ENCODE results near the gene MTCL1. TPM values are rescaled to one million over a fixed set of nuclear protein-coding genes. Genes with fewer than 3 reads are reported as not detected.

Gene MTCL1
- polyA plus RNA-seq, 3 donors: not detected

- H3K4me1 Mint-ChIP-seq: no peaks in the 10 kb centered on the region
- H3K27me3 Mint-ChIP-seq (ENCODE audit: low read depth in 3 of 3): peaks cover 0 to 2% (median 1%) of the 10 kb centered on the region in 3 donors
- H3K36me3 Mint-ChIP-seq: no peaks in the 10 kb centered on the region
- WGBS (ENCODE audit: insufficient coverage): 93% methylated on average over 3 of the region's 6 CpGs
- no peak overlapping the region for H3K9ac ChIP-seq (ENCODE audit: insufficient read depth, low read length, poor library complexity, severe bottlenecking)
- no peaks in the 10 kb centered on the region for H3K9me3 Mint-ChIP-seq
- H3K27ac ChIP-seq (ENCODE audit: low read depth in 1 of 2, low read length in 2 of 2): no peak overlapping the region
- intact Hi-C loops (cut with micrococcal nuclease): no loop called here
- H2AFZ ChIP-seq (ENCODE audit: insufficient read depth, low read depth, low read length, poor library complexity, severe bottlenecking): no peak overlapping the region
- no peak overlapping the region for H3K4me3 Mint-ChIP-seq
- no peaks in the 10 kb centered on the region for H3K36me3 ChIP-seq (replicated peaks in 1 of 2; ENCODE audit: control insufficient read depth in 1 of 2, insufficient read depth in 2 of 2, low read length in 2 of 2)
- H3K27ac Mint-ChIP-seq: no peak overlapping the region
- DNase-seq: no peak
- no peaks in the 10 kb centered on the region for H4K20me1 ChIP-seq (ENCODE audit: insufficient read depth, low read length)
- no peaks in the 10 kb centered on the region for H3K79me2 ChIP-seq (ENCODE audit: insufficient read depth, low read length)
- H3K4me2 ChIP-seq (replicated peaks; ENCODE audit: extremely low read depth, low read length, poor library complexity, severe bottlenecking): no peak overlapping the region
- H3K27me3 ChIP-seq (ENCODE audit: control insufficient read depth in 2 of 2, insufficient read depth in 2 of 2, low read length in 2 of 2): no peaks in the 10 kb centered on the region
- no peak for TF ChIP-seq CTCF (IDR thresholded peaks at IDR 0.05)
- H3K9me3 ChIP-seq (replicated peaks in 1 of 2; ENCODE audit: control insufficient read depth in 1 of 2, insufficient read depth in 1 of 2, low read length in 2 of 2): no peaks in the 10 kb centered on the region
- no peak overlapping the region for H3K4me3 ChIP-seq (replicated peaks in 1 of 3; ENCODE audit: low read depth in 2 of 3, low read length in 3 of 3)
- H3K4me1 ChIP-seq (ENCODE audit: control insufficient read depth in 1 of 2, insufficient read depth in 2 of 2, low read length in 2 of 2): no peaks in the 10 kb centered on the region
Measured at GRCh38 chr18:8806100-8806797, 100.9 kb downstream of the MTCL1 start.

GRCh38 chr18:8806798-8807487 is 101.6 kb downstream of the MTCL1 start:
- H3K36me3 Mint-ChIP-seq: no peaks in the 10 kb centered on the region
- H3K4me1 Mint-ChIP-seq: no peaks in the 10 kb centered on the region
- Histone ChIP-seq H3K27ac (ENCODE audit: low read depth in 1 of 2, low read length in 2 of 2) (no peak overlapping the region), H3K27me3 (ENCODE audit: control insufficient read depth in 2 of 2, insufficient read depth in 2 of 2, low read length in 2 of 2) (no peaks in the 10 kb centered on the region), H3K9ac (ENCODE audit: insufficient read depth, low read length, poor library complexity, severe bottlenecking) (no peak overlapping the region), H3K4me2 (replicated peaks; ENCODE audit: extremely low read depth, low read length, poor library complexity, severe bottlenecking) (no peak overlapping the region), H3K9me3 (replicated peaks in 1 of 2; ENCODE audit: control insufficient read depth in 1 of 2, insufficient read depth in 1 of 2, low read length in 2 of 2) (no peaks in the 10 kb centered on the region), H4K20me1 (ENCODE audit: insufficient read depth, low read length) (no peaks in the 10 kb centered on the region), H3K4me3 (replicated peaks in 1 of 3; ENCODE audit: low read depth in 2 of 3, low read length in 3 of 3) (no peak overlapping the region), H2AFZ (ENCODE audit: insufficient read depth, low read depth, low read length, poor library complexity, severe bottlenecking) (no peak overlapping the region), H3K79me2 (ENCODE audit: insufficient read depth, low read length) (no peaks in the 10 kb centered on the region), H3K36me3 (replicated peaks in 1 of 2; ENCODE audit: control insufficient read depth in 1 of 2, insufficient read depth in 2 of 2, low read length in 2 of 2) (no peaks in the 10 kb centered on the region), H3K4me1 (ENCODE audit: control insufficient read depth in 1 of 2, insufficient read depth in 2 of 2, low read length in 2 of 2) (no peaks in the 10 kb centered on the region)
- DNase-seq: no peak
- 98% methylated on average over 16 of the region's 19 CpGs for WGBS (ENCODE audit: insufficient coverage)
- peaks cover 0 to 2% (median 1%) of the 10 kb centered on the region in 3 donors for H3K27me3 Mint-ChIP-seq (ENCODE audit: low read depth in 3 of 3)
- no peak for TF ChIP-seq CTCF (IDR thresholded peaks at IDR 0.05)
- H3K27ac Mint-ChIP-seq: no peak overlapping the region
- no peak overlapping the region for H3K4me3 Mint-ChIP-seq
- intact Hi-C loops (cut with micrococcal nuclease): no loop called here
- H3K9me3 Mint-ChIP-seq: no peaks in the 10 kb centered on the region
